KMS-11 (cell line): ENCODE data around the gene CUL7.

Experiments used
- H2AFZ ChIP-seq: fragments of 200-600 bp; sonication (generic); 2 replicates; pipeline ENCODE4 v1.6.1; 2016; ENCODE audit warnings: antibody characterized with exemption, mixed run types, low read depth
- H3K27ac ChIP-seq: fragments of 200-600 bp; sonication (generic); 2 replicates; pipeline ENCODE4 v1.6.1; 2016; ENCODE audit warnings: mild to moderate bottlenecking, mixed run types
- H3K27me3 ChIP-seq: fragments of 200-600 bp; sonication (generic); 2 replicates; pipeline ENCODE4 v1.6.1; 2017; ENCODE audit warnings: mild to moderate bottlenecking, low read depth, mixed run types, moderate library complexity; ENCODE audit not compliant: insufficient read depth
- H3K36me3 ChIP-seq: fragments of 200-600 bp; sonication (generic); 2 replicates; pipeline ENCODE4 v1.6.1; 2017; ENCODE audit warnings: mild to moderate bottlenecking, mixed run types; ENCODE audit not compliant: insufficient read depth
- H3K4me1 ChIP-seq: fragments of 200-600 bp; sonication (generic); 2 replicates; pipeline ENCODE4 v1.6.1; 2016; ENCODE audit warnings: mild to moderate bottlenecking, low read depth, mixed run types; ENCODE audit not compliant: poor library complexity, severe bottlenecking
- H3K4me2 ChIP-seq: fragments of 200-600 bp; sonication (generic); 2 replicates; pipeline ENCODE4 v1.7.0; 2016; ENCODE audit warnings: mild to moderate bottlenecking, mixed run types
- H3K4me3 ChIP-seq: fragments of 200-600 bp; sonication (generic); IDR thresholded peaks from 2 replicates; pipeline ENCODE4 v1.6.1; 2017; ENCODE audit warnings: low read depth, low read length, mixed read lengths; ENCODE audit not compliant: insufficient read depth
- H3K79me2 ChIP-seq: fragments of 200-600 bp; sonication (generic); 2 replicates; pipeline ENCODE4 v1.6.1; 2016; ENCODE audit warnings: low read depth, mixed run types; ENCODE audit not compliant: insufficient read depth
- H3K9ac ChIP-seq: fragments of 200-600 bp; sonication (generic); 2 replicates; pipeline ENCODE4 v1.6.1; 2016; ENCODE audit warnings: mild to moderate bottlenecking, mixed run types
- H4K20me1 ChIP-seq: fragments of 200-600 bp; sonication (generic); 2 replicates; pipeline ENCODE4 v1.6.1; 2016; ENCODE audit warnings: mild to moderate bottlenecking, mixed run types; ENCODE audit not compliant: insufficient read depth
- TF ChIP-seq, protein P1 (sequence below): fragments of 200-600 bp; sonication (generic); conservative IDR thresholded peaks from 2 replicates; pipeline ENCODE4 v1.6.1; 2017; ENCODE audit warnings: low read depth, mild to moderate bottlenecking, antibody characterized with exemption, low read length, moderate library complexity, mixed read lengths

Gene CUL7

DNA sequence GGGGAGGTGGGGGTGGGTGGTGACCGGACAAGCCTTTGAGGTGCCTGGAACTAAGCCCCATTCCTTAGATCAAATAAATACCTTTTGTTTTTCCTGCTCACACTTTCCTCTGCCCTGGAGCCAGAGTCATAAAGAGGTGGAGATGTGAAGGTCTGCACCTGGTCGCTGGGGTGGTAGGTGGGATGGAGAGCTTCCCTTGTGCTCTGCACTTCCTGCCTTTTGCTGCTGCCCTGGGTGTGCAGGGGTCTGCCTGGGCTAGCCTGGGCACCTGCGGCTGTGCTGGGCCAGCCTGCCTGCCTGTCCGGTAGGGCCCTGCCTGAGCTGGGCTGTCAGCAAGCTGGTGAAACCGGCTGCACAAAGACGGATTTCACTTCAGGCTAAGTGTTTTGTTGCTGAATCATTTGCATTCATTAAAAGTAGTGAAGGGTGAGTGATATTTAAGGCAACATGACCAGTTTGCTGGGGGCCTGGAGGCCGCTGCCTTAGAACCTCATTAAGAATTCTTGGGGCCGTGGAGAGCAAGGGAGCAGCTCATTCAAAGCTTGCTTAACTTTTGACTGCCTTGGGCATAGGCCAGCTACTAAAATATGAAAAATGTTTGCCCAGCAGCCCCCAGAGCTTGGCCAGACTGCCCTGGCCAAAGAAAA is 42.9 kb upstream of the CUL7 start:
- H4K20me1 ChIP-seq: no peaks in the 10 kb centered on the region
- H3K36me3 ChIP-seq: no peaks in the 10 kb centered on the region
- no peak overlapping the region for H3K27ac ChIP-seq
- H3K4me3 ChIP-seq: no peak overlapping the region
- H3K27me3 ChIP-seq: no peaks in the 10 kb centered on the region
- H3K79me2 ChIP-seq: no peaks in the 10 kb centered on the region
- TF ChIP-seq, protein P1, sequence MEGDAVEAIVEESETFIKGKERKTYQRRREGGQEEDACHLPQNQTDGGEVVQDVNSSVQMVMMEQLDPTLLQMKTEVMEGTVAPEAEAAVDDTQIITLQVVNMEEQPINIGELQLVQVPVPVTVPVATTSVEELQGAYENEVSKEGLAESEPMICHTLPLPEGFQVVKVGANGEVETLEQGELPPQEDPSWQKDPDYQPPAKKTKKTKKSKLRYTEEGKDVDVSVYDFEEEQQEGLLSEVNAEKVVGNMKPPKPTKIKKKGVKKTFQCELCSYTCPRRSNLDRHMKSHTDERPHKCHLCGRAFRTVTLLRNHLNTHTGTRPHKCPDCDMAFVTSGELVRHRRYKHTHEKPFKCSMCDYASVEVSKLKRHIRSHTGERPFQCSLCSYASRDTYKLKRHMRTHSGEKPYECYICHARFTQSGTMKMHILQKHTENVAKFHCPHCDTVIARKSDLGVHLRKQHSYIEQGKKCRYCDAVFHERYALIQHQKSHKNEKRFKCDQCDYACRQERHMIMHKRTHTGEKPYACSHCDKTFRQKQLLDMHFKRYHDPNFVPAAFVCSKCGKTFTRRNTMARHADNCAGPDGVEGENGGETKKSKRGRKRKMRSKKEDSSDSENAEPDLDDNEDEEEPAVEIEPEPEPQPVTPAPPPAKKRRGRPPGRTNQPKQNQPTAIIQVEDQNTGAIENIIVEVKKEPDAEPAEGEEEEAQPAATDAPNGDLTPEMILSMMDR: no peak
- H3K9ac ChIP-seq: no peak overlapping the region
- H3K4me1 ChIP-seq: no peaks in the 10 kb centered on the region
- no peak overlapping the region for H2AFZ ChIP-seq
- H3K4me2 ChIP-seq: no peak overlapping the region

DNA sequence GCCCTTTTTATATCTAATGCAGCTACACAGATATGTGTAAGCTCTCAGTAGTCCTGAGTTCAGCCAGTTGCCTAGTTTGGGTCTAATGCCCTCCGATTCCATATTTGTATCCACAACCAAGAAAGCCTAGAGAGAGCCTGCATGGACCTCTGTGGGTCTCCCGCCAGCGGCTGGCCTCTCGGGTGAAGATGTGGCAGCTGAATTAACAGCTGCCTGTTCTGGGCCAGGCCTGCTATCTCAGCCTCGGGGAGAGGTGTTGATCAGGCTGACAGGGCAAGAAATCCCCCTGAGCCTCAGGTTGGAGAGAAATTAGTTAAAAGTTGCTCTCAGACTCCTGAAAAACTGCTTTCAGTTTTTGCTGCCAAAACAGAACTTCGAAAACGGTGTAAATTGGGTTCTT is 42.3 kb upstream of the CUL7 start:
- no peaks in the 10 kb centered on the region for H4K20me1 ChIP-seq
- no peaks in the 10 kb centered on the region for H3K79me2 ChIP-seq
- H2AFZ ChIP-seq: no peak overlapping the region
- no peak overlapping the region for H3K4me3 ChIP-seq
- H3K36me3 ChIP-seq: no peaks in the 10 kb centered on the region
- no peak overlapping the region for H3K4me2 ChIP-seq
- no peaks in the 10 kb centered on the region for H3K4me1 ChIP-seq
- no peak overlapping the region for H3K9ac ChIP-seq
- H3K27ac ChIP-seq: no peak overlapping the region
- TF ChIP-seq, protein P1: no peak
- H3K27me3 ChIP-seq: no peaks in the 10 kb centered on the region

DNA sequence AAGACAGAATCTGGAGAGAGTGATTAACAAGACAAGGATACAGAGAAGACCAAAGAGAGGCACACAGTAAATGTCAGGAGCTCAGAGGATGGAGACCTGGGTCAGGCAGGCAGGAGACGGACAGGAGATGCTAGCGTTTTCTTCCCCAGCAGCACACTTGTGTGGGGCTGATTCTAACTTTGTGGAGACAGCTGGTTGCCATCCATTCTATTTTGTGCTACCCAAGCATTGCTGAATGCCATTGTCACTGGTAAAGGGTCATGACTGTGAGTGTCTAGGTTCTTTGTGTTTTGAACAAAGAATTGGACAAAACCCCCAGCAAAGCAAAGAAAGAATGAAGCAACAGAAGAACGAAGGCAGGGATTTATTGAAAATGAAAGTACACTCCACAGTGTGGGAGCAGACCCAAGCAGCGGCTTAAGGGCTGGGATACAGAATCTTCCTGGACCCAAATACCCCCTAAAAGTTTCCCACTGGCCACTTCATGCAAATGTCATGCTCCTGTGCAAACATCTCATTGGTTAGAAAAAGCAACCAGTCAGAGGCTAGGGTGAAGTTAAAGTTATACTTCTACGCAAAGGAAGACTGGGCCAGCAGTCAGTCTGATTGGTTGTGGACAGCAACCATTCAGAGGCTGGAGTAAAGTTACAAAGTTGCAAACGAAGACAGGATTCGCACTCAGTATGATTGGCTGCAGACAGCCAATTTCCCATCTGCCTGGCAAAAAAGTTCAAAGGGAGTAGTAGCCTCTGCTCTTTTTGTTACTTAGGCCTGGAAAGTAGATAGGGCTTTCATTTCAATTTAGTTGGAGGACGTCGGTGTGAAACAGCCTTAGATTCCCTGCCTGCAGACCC is 40.0 kb upstream of the CUL7 start:
- H3K27ac ChIP-seq: no peak overlapping the region
- TF ChIP-seq, protein P1: no peak
- no peaks in the 10 kb centered on the region for H3K27me3 ChIP-seq
- H4K20me1 ChIP-seq: no peaks in the 10 kb centered on the region
- H3K4me3 ChIP-seq: no peak overlapping the region
- no peak overlapping the region for H3K4me2 ChIP-seq
- H3K36me3 ChIP-seq: no peaks in the 10 kb centered on the region
- no peak overlapping the region for H3K9ac ChIP-seq
- no peaks in the 10 kb centered on the region for H3K4me1 ChIP-seq
- no peak overlapping the region for H2AFZ ChIP-seq
- no peaks in the 10 kb centered on the region for H3K79me2 ChIP-seq

DNA sequence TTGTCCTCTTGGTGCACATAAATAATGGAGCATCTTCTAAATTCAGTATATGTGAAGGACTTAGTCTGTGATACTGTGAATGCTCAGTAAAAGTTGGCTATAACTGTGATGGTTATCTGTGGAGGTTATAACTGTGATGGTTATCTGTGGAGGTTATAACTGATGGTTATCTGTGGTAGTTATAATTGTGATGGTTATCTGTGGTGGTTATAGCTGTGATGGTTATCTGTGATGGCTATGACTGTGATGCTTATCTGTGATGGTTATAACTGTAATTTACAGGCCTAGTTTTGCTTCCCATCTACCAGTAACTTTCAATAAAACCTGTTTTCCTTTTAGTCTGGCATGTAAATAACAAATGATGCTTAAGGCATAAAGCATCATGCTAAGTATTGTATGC is 39.0 kb upstream of the CUL7 start:
- no peaks in the 10 kb centered on the region for H3K27me3 ChIP-seq
- H3K9ac ChIP-seq: no peak overlapping the region
- TF ChIP-seq, protein P1: no peak
- no peak overlapping the region for H3K4me3 ChIP-seq
- H3K79me2 ChIP-seq: no peaks in the 10 kb centered on the region
- H3K4me1 ChIP-seq: no peaks in the 10 kb centered on the region
- no peaks in the 10 kb centered on the region for H3K36me3 ChIP-seq
- H3K4me2 ChIP-seq: no peak overlapping the region
- H4K20me1 ChIP-seq: no peaks in the 10 kb centered on the region
- no peak overlapping the region for H3K27ac ChIP-seq
- H2AFZ ChIP-seq: no peak overlapping the region
